HTR-8/SVneo (cell line): ENCODE data around the gene YWHAE.
"Not testable (repeated sequence)": the region's sequence is repeated elsewhere in the genome, so short reads cannot be mapped to it uniquely, and the experiment has no call there.

ENCODE experiments used
- DNase-seq: peaks from one replicate; pipeline ENCODE4 v3.0.0; 2011; ENCODE audit warnings: low spot score, mixed read lengths; ENCODE audit not compliant: insufficient read length
- FAIRE-seq: peaks from 2 replicates; lab custom pipeline; 2011; peaks lifted over from hg19 to GRCh38; lab: Jason Lieb, UNC

The YWHAE gene

GRCh38 chr17:1414001-1414574 is 14.1 kb upstream of the YWHAE start:
- FAIRE-seq (peak; percentile 69), DNase-seq (no peak)

- FAIRE-seq (no peak), DNase-seq (peak; percentile 65)
These were observed 13.3 kb upstream of the YWHAE start for GRCh38 chr17:1413281-1413791.

GRCh38 chr17:1412185-1413110 is 12.4 kb upstream of the YWHAE start:
- no peak for DNase-seq

GRCh38 chr17:1402262-1402586 is 2.2 kb upstream of the YWHAE start:
- no peak for FAIRE-seq
- DNase-seq, result no peak

More at GRCh38 chr17:1412185-1413110, 12.4 kb upstream of the YWHAE start:
- FAIRE-seq, result no peak

- no peak for FAIRE-seq
- DNase-seq, result no peak
These were observed 917 bp downstream of the YWHAE start for GRCh38 chr17:1398931-1399678.

- no peak for FAIRE-seq
- no peak for DNase-seq
These were observed 2.0 kb downstream of the YWHAE start for GRCh38 chr17:1398028-1398427.

- FAIRE-seq, DNase-seq: not testable (repeated sequence)
These were observed 4.0 kb downstream of the YWHAE start for GRCh38 chr17:1395876-1396665.

- DNase-seq, result no peak
- FAIRE-seq, result no peak
These were observed 8.4 kb downstream of the YWHAE start for GRCh38 chr17:1391577-1391976.

- DNase-seq (no peak), FAIRE-seq (no peak)
These were observed 9.3 kb downstream of the YWHAE start for GRCh38 chr17:1390432-1391367.

- not testable (repeated sequence) for DNase-seq, FAIRE-seq
These were observed 12.4 kb downstream of the YWHAE start for GRCh38 chr17:1387490-1388227.

GRCh38 chr17:1386675-1387190 is 13.3 kb downstream of the YWHAE start:
- DNase-seq, FAIRE-seq: not testable (repeated sequence)

- FAIRE-seq, result no peak
These were observed 13.8 kb downstream of the YWHAE start for GRCh38 chr17:1386265-1386664.

GRCh38 chr17:1385861-1386260 is 14.2 kb downstream of the YWHAE start:
- DNase-seq (no peak), FAIRE-seq (no peak)

More at GRCh38 chr17:1386265-1386664, 13.8 kb downstream of the YWHAE start:
- no peak for DNase-seq

- FAIRE-seq (no peak), DNase-seq (no peak)
These were observed 15.1 kb downstream of the YWHAE start for GRCh38 chr17:1384905-1385435.

GRCh38 chr17:1379930-1380313 is 20.1 kb downstream of the YWHAE start:
- FAIRE-seq, result no peak
- no peak for DNase-seq

GRCh38 chr17:1379208-1379929 is 20.7 kb downstream of the YWHAE start:
- DNase-seq (no peak), FAIRE-seq (no peak)

GRCh38 chr17:1378476-1378860 is 21.6 kb downstream of the YWHAE start:
- not testable (repeated sequence) for FAIRE-seq, DNase-seq
